HEK293T (cell line): ENCODE data around the gene TCEAL8.

ENCODE experiments used
- CTBP1 ChIP-seq: fragments of 450-650 bp; IDR thresholded peaks from 2 replicates; pipeline ENCODE4 v1.6.1; 2016; ENCODE audit warnings: borderline replicate concordance
- ELF4 ChIP-seq: fragments of 450-650 bp; IDR thresholded peaks from 2 replicates; pipeline ENCODE4 v1.6.1; 2017; ENCODE audit warnings: antibody characterized with exemption
- FOXA1 ChIP-seq: fragments of 450-650 bp; IDR thresholded peaks from 2 replicates; pipeline ENCODE4 v1.6.1; 2016; ENCODE audit warnings: mild to moderate bottlenecking
- FOXK2 ChIP-seq: fragments of 450-650 bp; IDR thresholded peaks from 2 replicates; pipeline ENCODE4 v1.6.1; 2016; ENCODE audit warnings: mild to moderate bottlenecking
- HDGF ChIP-seq: fragments of 450-650 bp; IDR thresholded peaks from 2 replicates; pipeline ENCODE4 v1.6.1; 2017; ENCODE audit warnings: antibody characterized with exemption, borderline replicate concordance
- LEF1 ChIP-seq: fragments of 450-650 bp; IDR thresholded peaks from 2 replicates; pipeline ENCODE4 v1.6.1; 2017; ENCODE audit warnings: mild to moderate bottlenecking, borderline replicate concordance
- NFRKB ChIP-seq: fragments of 450-650 bp; IDR thresholded peaks from 2 replicates; pipeline ENCODE4 v1.6.1; 2016; ENCODE audit warnings: mild to moderate bottlenecking, moderate library complexity
- SUZ12 ChIP-seq: fragments of 450-650 bp; IDR thresholded peaks from 2 replicates; pipeline ENCODE4 v1.6.1; 2016; ENCODE audit warnings: mild to moderate bottlenecking
- TARDBP ChIP-seq: fragments of 450-650 bp; IDR thresholded peaks from 2 replicates; pipeline ENCODE4 v1.6.1; 2016
- TF ChIP-seq, protein P1 (sequence below): fragments of 450-650 bp; IDR thresholded peaks from 2 replicates; pipeline ENCODE4 v1.6.1; 2016

DNA sequence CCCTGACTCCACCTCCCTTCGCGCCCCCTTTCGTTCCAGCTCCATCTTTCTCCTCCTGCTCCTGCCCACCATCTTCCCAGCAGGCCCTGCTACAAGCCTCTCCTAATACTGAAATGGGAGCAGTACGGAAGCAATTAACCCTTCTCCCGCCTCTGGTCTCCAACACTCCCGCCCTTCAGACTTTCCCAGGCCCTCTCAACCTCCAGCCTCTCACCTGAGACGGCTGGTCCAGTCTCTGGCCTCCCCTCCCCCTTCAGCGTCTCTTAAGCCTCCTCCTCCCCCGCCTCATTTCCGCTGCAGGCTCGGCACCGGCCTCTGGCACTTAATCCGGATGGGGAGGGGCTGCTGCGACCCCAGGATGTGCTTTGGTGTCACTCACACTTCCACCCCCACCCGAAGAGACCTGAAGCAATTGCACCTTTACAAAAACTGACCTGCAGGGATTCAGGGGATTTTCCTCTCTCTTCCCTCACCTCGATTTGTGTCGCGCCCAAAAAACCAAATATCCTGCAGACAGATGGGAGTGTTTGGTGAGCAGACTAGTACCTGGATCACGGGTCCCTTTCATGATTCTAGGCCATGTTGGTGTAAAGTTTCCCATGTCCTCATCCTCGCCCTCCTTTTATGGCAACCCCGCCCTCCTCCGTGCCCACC, 657 bp downstream of the TCEAL8 start:
- TF ChIP-seq, protein P1, sequence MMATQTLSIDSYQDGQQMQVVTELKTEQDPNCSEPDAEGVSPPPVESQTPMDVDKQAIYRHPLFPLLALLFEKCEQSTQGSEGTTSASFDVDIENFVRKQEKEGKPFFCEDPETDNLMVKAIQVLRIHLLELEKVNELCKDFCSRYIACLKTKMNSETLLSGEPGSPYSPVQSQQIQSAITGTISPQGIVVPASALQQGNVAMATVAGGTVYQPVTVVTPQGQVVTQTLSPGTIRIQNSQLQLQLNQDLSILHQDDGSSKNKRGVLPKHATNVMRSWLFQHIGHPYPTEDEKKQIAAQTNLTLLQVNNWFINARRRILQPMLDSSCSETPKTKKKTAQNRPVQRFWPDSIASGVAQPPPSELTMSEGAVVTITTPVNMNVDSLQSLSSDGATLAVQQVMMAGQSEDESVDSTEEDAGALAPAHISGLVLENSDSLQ: peak; percentile 75
- TF ChIP-seq SUZ12 (no peak), CTBP1 (no peak), TARDBP (no peak), ELF4 (no peak), FOXA1 (no peak), FOXK2 (no peak), LEF1 (no peak), HDGF (no peak), NFRKB (no peak)
